ENCODE measurements around the gene DNAJB12.

The DNAJB12 gene

GRCh38 chr10:72291019-72291532, 63.6 kb downstream of the DNAJB12 start:
- no peak for DNase-seq (ENCODE audit: low read depth)
- no peak for TF ChIP-seq CTCF (conservative IDR thresholded peaks at IDR 0.05; ENCODE audit: control insufficient read depth, insufficient read depth, low read depth, low read length)
- H3K4me3 ChIP-seq (ENCODE audit: control insufficient read depth, low read depth, low read length) = no peak overlapping the region

GRCh38 chr10:72285972-72286521, 68.7 kb downstream of the DNAJB12 start:
- H3K4me3 ChIP-seq (ENCODE audit: control insufficient read depth, low read depth, low read length) = no peak overlapping the region
- no peak for DNase-seq (ENCODE audit: low read depth)
- no peak for TF ChIP-seq CTCF (conservative IDR thresholded peaks at IDR 0.05; ENCODE audit: control insufficient read depth, insufficient read depth, low read depth, low read length)

GRCh38 chr10:72283131-72283530, 71.6 kb downstream of the DNAJB12 start:
- DNase-seq (ENCODE audit: low read depth) = no peak
- no peak overlapping the region for H3K4me3 ChIP-seq (ENCODE audit: control insufficient read depth, low read depth, low read length)
- no peak for TF ChIP-seq CTCF (conservative IDR thresholded peaks at IDR 0.05; ENCODE audit: control insufficient read depth, insufficient read depth, low read depth, low read length)
